Activated CD8-positive, alpha-beta memory T cell treated with anti-CD3 and anti-CD28 coated beads for 4 hours (primary cell): ENCODE results near the gene MRE11.
"Not testable (repeated sequence)": the region's sequence is repeated elsewhere in the genome, so short reads cannot be mapped to it uniquely, and the experiment has no call there.

Experiments
- DNase-seq, 2 donors: peaks; one replicate each; pipeline ENCODE4 v3.0.0-alpha.2; 2020; ENCODE audit warnings: low read depth in 2 of 2

Gene MRE11

DNA sequence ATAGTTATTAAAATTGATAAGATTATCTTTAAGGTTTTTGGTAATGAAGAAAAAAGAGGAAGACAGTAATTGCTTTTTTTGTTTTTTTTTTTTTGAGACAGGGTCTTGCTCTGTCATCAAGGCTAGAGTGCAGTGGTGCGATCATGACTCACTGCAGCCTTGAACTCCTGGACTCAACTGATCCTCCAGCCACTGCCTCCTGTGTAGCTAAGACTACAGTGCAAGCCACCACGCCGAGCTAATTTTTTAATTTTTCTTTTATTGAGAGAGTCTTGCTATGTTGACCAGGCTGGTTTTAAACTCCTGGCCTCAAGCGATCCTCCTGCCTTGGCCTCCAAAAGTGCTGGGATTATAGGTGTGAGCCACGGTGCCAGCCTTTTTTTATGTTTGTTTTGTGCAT is 12.9 kb upstream of the MRE11 start:
- DNase-seq: not testable (repeated sequence)

DNA sequence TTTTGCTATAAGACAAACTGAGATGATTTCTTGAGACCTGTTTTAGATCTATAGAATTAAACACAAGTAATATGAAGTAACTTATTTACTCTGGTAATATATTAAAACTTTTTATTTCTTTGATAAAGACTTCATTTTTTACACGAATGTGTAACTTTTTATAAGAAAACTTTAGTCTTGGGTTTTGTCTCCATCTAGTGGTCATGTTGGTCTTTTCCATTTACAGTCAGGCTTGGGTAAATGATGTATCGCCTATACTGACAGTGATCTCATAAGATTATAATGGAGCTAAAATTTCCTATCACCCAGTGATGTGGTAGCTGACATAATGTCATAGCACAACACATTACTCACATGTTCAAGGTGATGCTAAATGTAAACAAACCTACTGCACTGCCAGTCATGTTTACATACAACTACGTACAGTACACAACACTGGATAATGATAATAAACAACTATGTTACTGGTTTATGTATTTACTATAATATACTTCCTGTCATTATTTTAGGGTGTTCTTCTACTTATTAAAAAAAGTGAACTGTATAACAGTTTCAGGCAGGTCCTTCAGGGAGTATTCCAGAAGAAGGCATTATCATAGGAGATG is 11.1 kb upstream of the MRE11 start:
- DNase-seq: no peak

DNA sequence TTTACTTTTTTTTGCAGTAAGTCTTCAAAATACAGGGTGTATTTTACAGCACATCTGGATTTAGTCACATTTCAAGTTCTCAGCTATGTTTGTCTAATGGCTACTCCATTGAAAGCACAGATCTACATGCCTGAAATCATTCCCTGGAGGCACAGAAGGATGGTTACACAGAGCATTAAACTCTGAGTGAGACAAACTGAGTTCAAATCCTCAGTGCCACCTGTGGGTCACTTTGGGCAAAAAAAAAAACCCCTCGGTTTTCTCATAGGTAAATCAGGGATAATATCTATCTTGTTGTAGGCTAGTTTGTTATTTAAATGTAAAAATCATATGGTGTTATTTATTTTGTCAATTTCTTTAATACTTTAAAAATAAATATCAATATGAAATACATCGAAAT is 7.9 kb upstream of the MRE11 start:
- DNase-seq: no peak

DNA sequence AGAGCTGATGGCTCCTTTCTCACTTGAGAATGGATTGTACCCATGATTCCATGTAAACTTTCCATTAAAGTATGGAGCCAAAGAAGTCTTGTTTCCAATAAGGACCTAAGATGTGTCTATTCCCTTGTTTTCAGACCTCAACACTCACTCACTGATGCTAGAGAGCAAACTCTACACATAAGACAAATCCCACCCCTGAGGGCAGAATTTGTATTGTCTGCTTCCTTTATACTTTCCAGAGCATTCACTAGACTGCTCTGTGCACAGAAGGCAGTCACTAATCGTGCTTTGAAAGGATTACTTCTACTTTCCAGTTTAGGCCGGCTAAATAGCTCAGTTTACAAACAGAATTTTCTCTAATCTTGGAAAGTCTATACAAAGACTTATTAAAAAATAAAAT is 6.5 kb upstream of the MRE11 start:
- no peak for DNase-seq

DNA sequence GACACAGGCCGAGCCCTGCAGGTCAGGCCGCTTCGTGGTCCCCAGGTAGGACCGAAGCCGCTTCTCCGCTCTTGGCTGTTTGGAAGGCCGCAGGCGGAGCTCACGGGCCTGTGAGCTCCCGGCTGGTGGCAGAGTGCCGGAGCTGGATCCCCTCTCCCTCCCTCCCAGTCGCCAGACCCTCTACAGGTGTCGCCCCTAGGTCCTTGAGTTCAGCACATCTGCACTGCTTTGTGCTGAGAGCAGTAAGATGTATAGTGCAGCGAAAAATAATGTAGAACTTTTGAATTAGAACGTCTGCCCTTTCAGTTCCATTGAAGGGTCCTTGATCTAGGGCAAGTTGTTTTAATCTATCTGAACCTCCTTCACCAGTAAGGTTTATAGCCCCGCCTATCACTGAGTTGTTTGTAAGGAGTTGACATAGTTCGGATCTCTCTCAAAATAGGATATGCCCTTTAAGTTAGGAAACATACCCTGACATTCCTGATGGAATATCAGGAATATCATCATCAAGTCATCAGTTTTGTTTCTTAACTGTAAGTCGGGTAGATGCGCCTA is 559 bp upstream of the MRE11 start:
- no peak for DNase-seq

- no peak for DNase-seq
Measured at GRCh38 chr11:94486068-94486467, 7.6 kb downstream of the MRE11 start.

- no peak for DNase-seq
Measured at GRCh38 chr11:94481342-94481741, 12.3 kb downstream of the MRE11 start.

- no peak for DNase-seq
Measured at GRCh38 chr11:94477624-94478023, 16.0 kb downstream of the MRE11 start.

GRCh38 chr11:94472916-94473799 is 20.5 kb downstream of the MRE11 start:
- peak in 1 of 2 donors; percentile 5 for DNase-seq

GRCh38 chr11:94469416-94469815 is 24.2 kb downstream of the MRE11 start:
- DNase-seq: no peak

- DNase-seq: no peak
Measured at GRCh38 chr11:94459576-94459975, 34.1 kb downstream of the MRE11 start.

- DNase-seq: no peak
Measured at GRCh38 chr11:94457118-94458029, 36.3 kb downstream of the MRE11 start.

- no peak for DNase-seq
Measured at GRCh38 chr11:94455861-94456260, 37.8 kb downstream of the MRE11 start.

DNA sequence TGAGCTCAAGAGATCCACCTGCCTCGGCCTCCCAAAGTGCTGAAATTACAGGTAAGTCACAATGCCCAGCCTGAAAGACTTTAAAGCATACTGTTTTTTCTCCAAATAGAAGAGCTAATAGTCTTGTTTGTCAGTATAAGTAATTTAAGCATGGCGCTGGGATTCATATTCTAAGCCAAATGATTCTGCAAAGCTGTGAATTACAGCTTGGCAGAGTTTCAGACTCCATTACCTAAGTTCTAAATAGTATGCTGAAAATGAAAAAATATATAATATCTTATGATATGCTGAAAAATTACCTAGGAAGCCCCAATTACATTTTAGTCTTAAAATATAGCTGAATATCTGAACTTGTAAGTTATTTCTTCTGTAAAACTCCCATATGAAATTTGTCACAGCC is 39.3 kb downstream of the MRE11 start:
- no peak for DNase-seq

DNA sequence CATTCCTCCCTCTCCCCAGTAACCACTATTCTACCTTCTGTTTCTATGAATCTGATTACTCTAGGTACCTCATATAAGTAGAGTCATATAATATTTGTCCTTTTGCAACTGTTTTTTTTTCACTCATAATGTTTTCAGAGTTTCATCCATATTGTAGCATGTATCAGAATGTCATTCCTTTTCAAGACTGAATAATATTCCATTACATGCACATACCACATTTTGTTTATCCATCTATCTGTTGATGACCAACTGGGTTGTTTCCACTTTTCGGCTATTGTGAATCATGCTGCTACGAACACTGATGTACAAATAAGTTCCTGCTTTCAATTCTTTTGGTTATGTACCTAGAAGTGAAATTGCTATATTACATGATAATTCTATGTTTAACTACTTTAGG is 40.7 kb downstream of the MRE11 start:
- DNase-seq: no peak

DNA sequence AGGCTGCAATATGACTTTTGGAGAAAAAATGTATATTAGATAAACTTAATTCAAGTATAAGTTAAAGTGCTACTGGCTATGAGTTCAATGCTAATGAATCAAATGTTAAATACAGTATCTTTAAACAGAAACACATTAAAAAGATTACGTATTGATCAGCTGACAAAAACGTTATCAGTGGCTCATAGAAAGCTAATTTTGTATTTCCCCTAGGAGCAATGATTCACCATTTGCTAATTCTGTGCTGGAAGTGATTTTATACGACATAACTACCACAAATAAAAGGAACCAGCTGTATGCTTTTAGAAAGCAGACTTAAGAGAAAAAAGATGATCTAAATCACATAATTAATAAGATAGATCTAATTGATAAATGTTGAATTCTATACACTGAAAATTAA is 43.6 kb downstream of the MRE11 start:
- no peak for DNase-seq

DNA sequence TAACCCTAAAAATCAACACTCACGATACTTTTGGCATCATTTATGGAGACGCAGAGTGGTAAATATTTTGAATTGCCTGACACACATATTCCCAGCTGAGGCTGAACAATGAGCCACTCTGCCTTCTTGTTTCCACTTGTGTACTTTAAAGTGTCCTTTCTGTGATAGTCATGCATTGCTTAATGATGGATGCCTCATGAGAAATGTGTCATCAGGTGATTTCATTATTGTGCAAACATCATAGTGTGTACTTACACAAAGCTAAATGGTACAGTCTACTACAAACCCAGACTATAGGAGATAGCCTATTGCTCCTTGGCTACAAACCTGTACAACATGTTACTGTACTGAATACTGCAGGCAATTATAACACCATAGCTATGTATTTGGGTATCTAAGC is 44.2 kb downstream of the MRE11 start:
- DNase-seq: no peak

DNA sequence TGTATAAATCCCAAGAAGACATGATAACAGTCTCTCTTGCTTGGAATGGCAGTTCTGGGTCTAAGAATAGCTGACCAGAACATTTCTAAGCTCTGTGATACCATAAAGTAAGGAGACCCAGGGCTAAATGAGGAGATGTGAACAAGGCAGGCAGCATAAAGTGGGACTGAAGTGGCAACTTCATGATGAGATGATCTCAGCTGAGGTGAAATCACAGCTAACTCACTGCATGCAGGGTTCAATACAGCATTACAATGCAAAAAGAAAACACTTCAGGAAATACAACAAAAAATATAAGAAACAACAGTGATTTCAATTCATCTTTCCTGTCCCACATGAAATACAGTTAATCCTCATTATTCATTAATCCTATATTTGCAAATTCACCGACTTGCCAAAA is 44.6 kb downstream of the MRE11 start:
- no peak for DNase-seq

- DNase-seq: no peak
Measured at GRCh38 chr11:94447149-94447548, 46.5 kb downstream of the MRE11 start.

- no peak for DNase-seq
Measured at GRCh38 chr11:94445641-94446040, 48.0 kb downstream of the MRE11 start.

DNA sequence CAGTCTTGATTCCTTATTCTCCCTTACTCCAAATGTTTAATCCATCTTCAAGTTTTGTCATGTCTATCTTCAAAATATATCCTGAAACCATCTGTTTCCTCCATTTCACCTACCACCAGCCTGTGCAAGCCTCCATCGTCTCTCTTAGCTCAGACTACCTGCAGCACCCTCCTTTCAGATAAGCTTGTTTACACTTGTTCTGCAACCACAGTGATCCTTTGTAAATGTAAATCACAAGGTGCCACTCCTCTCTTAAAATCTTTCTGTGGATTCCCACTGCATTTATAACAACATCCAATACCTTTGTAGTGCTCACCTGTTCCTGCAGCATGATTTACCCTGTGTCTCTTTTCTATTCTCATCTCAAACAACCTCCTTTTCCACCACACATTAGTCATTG is 60.6 kb downstream of the MRE11 start:
- no peak for DNase-seq

DNA sequence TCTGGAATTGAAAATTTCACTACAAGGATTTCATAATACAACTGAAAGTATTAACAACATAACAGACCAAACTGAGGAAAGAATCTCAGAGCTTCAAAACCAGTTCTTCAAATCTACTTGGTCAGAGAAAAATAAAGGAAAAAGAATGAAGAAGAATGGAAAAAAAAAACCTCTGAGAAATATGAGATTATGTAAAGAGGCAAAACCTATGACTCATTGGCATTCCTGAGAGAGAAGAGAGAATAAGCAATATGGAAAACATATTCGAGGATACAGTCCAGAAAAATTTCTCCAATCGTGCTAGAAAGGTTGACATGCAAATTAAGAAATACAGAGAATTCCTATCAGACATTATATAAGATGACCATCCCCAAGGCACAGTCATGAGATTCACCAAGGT is 69.0 kb downstream of the MRE11 start:
- DNase-seq: no peak
